HUDEP-2 (cell line): Measurements from ENCODE around the gene TMEM151B.

Experiments
- DNase-seq, 76 experiments: peaks; one replicate each; lab custom pipeline; 2025; ENCODE audit not compliant: unreplicated experiment in 76 of 76; lab: John Stamatoyannopoulos, UW

The TMEM151B gene

GRCh38 chr6:44262467-44263353 is 7.5 kb upstream of the TMEM151B start:
- DNase-seq: no peak

GRCh38 chr6:44263354-44264100 is 6.7 kb upstream of the TMEM151B start:
- DNase-seq: no peak

- DNase-seq: peak in 37 of 76 experiments; percentile 16 to 63 (median 33)
Observed at GRCh38 chr6:44264154-44265006, 5.9 kb upstream of the TMEM151B start.

GRCh38 chr6:44265007-44265721 is 5.1 kb upstream of the TMEM151B start, which contains the start of gene NFKBIE:
NFKBIE (minus strand) TSS chr6:44265551; CDS start chr6:44265346, 205 bp downstream.
- DNase-seq: peak in 73 of 76 experiments; percentile 27 to 93 (median 81)

GRCh38 chr6:44265722-44266233 is 4.5 kb upstream of the TMEM151B start:
- DNase-seq: no peak

GRCh38 chr6:44266347-44266746 is 3.9 kb upstream of the TMEM151B start:
- DNase-seq: no peak

- DNase-seq: no peak
Observed at GRCh38 chr6:44267252-44267651, 3.0 kb upstream of the TMEM151B start.

GRCh38 chr6:44268095-44268628 is 2.1 kb upstream of the TMEM151B start:
- peak in 32 of 76 experiments; percentile 10 to 53 (median 38) for DNase-seq

- no peak for DNase-seq
Observed at GRCh38 chr6:44269178-44269920, 901 bp upstream of the TMEM151B start.

GRCh38 chr6:44270526-44271405 is 516 bp downstream of the TMEM151B start:
- no peak for DNase-seq

GRCh38 chr6:44271406-44271723 is 1.1 kb downstream of the TMEM151B start:
- no peak for DNase-seq

- no peak for DNase-seq
Observed at GRCh38 chr6:44271914-44272313, 1.7 kb downstream of the TMEM151B start.

- no peak for DNase-seq
Observed at GRCh38 chr6:44272529-44272928, 2.3 kb downstream of the TMEM151B start.

GRCh38 chr6:44272999-44273566 is 2.8 kb downstream of the TMEM151B start:
- no peak for DNase-seq

- no peak for DNase-seq
Observed at GRCh38 chr6:44273617-44274016, 3.4 kb downstream of the TMEM151B start.

GRCh38 chr6:44275271-44275748 is 5.1 kb downstream of the TMEM151B start:
- DNase-seq: no peak
